Heart left ventricle (tissue), 13 donors: ENCODE data around the gene MAPKAPK2.

Experiments used
- POLR2A ChIP-seq, 2 donors: fragments of 450-650 bp; IDR thresholded peaks; one replicate each; pipeline ENCODE4 v1.6.1; 2017; ENCODE audit warnings: antibody characterized with exemption in 2 of 2, mild to moderate bottlenecking in 2 of 2, moderate library complexity in 2 of 2
- TF ChIP-seq, protein P1 (sequence below), 12 donors: fragments of 200-600 bp; sonication (generic) in 4 of 12; IDR thresholded peaks; one replicate each; pipeline versions ENCODE4 v1.5.0 to v1.8.0; 2018 to 2022; ENCODE audit warnings: antibody characterized with exemption in 12 of 12, mild to moderate bottlenecking in 5 of 12
- donor health status: ischemic (EF 13 %, LVEDD 7.1; RV severe dilation, severe dysfunction).
- donor health status: DM: no; HTN: yes; CAD: no.
- donor health status: DM: no; HTN: no; CAD: no.
- donor health status: ischemic (EF 25% LVEDD 6.9; RV normal size, moderate dysfunction).
- donor health status: ischemic (EF 25% LVEDD 5.7; RV mildly dilated, moderate dysfunction).
- donor health status: ischemic (EF 35%, LVEDD 5.7; RV mildly dilated, moderate dysfunction).
- donor health status: nonischemic (EF 11% LVEDD 7.7; RV severe dilation, severe dysfunction).
- donor health status: DM: yes; HTN: yes; CAD: no.
- donor health status: PGD.
- donor health status: ischemic (EF 29% LVEDD 5.4; RV normal size, mild dysfunction).
- donor health status: nonischemic (EF 23%, LVEDD 6.1; RV moderate dilation, normal function).

DNA sequence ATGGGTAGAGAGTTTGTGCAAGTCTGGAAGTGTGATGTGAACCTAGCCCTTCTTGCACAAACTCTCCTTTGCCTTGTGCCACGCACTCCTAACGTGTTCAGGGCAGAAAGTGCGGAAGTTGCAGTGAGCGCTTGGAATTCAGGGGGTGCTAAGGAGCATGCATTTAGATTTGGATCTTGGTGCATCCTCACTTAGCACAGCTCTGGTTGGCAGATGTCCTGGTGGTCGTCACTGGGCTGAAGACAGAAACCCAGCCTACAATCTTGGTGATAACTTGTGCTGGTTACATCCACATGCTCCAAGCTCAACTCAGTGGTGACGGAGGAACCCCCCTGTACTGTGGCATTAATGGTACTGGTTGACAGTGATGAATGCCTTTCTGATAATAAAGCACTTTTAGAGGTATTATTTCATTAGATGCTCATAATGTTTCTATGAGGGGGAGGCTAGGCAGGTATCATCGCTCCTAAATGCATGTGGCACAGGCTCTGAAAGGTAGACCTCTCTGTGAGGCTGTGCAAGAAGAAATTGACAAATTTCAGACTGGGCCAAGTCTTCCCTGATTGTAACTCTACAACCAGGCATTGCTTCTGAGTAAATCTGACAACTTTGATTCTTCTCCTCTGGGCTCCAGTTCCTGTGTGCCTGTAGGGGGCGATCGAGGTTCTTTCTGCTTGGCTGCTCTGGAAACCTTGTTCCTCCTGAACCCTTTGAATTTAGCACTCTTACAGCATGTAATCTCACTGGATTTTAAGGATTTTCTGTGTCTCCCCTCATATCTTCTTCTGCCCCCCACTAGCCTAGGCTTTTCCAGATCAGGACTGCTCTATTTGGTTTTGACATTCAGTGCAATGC is 40.6 kb downstream of the MAPKAPK2 start:
- TF ChIP-seq, protein P1, sequence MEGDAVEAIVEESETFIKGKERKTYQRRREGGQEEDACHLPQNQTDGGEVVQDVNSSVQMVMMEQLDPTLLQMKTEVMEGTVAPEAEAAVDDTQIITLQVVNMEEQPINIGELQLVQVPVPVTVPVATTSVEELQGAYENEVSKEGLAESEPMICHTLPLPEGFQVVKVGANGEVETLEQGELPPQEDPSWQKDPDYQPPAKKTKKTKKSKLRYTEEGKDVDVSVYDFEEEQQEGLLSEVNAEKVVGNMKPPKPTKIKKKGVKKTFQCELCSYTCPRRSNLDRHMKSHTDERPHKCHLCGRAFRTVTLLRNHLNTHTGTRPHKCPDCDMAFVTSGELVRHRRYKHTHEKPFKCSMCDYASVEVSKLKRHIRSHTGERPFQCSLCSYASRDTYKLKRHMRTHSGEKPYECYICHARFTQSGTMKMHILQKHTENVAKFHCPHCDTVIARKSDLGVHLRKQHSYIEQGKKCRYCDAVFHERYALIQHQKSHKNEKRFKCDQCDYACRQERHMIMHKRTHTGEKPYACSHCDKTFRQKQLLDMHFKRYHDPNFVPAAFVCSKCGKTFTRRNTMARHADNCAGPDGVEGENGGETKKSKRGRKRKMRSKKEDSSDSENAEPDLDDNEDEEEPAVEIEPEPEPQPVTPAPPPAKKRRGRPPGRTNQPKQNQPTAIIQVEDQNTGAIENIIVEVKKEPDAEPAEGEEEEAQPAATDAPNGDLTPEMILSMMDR (IDR thresholded peaks at IDR 0.05) = peak in 11 of 12 donors; percentile 30 to 66 (median 56)
- no peak for TF ChIP-seq POLR2A (IDR thresholded peaks at IDR 0.05)
